HG02610 (cell line): ENCODE data around the gene IGDCC3.

Experiments
- ATAC-seq: cut with Tn5 transposase; IDR thresholded peaks from one replicate; pipeline ENCODE4 v1.9.1; 2021; ENCODE audit warnings: mild to moderate bottlenecking, moderate library complexity; ENCODE audit not compliant: unreplicated experiment

IGDCC3 gene

DNA sequence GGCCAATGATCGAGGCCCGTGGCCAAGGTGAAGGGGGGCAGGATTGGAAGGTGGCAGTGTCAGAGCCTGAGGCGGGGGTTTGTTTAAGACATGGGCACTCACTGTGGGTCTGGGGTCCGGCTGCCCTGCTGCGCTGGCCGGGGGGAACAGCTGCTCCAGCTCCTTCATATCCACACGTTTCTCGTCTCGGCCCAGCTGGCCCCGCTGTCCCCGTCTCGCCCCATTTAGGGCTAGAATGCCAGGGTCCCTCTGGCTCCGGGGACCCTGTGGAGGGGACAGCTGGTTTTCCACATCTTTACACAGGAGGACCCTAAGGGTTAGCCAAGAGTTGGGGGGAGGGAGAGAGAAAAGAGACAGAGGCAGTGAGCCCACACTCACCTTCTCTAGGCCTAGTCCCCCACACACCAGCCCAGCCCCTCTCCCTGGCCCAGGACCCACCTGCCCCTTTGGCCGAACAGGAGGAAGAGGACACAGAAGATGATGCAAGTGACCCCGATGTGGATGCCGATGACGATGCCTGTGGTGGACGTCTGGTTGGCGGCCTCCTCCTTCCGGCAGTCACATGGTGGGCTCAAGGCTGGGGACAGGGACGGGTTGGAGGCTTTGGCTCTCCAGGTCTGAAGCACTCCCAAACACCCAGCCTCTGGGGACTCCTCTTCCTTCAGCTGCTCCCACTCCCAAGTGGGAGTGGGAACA, 48.4 kb downstream of the IGDCC3 start:
- ATAC-seq: no peak

DNA sequence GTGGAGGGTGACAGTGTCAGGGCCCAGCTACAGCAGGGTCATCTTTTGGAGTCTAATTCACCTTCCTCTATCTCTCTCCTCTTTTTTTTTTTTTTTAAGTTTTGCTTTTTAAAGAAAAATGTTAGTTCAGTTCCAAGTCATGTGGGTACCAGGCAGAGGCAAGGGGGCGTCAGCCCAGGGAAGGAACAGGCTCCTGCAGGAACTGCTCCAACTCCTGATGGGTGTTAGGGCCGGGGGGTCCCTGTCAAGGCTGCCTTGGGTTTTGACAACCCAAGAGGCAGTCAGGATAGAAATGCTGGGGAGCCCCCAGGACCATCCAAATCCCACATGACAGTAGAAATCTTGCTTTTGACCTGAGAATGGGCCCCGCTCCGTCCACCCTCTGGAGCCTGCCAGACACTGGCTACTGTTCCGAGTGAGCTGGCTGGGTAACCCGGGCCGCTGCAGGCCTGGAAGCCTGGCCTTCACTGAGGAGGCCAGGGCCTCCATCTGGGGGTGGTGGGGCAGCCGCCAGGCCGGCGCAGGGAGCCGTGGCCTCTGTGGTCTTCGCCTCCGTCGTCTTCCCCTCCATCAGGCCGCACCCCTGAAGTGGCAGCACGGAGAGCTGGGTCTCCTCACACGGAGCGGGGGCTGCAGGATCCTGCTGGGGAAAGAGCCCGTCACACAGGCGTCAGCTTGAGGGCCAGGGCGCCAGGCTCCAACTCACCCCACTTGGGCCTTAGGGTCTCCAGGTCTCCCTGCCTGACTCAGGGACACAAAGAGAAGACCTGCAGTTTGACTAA, 49.1 kb downstream of the IGDCC3 start:
- ATAC-seq: no peak

DNA sequence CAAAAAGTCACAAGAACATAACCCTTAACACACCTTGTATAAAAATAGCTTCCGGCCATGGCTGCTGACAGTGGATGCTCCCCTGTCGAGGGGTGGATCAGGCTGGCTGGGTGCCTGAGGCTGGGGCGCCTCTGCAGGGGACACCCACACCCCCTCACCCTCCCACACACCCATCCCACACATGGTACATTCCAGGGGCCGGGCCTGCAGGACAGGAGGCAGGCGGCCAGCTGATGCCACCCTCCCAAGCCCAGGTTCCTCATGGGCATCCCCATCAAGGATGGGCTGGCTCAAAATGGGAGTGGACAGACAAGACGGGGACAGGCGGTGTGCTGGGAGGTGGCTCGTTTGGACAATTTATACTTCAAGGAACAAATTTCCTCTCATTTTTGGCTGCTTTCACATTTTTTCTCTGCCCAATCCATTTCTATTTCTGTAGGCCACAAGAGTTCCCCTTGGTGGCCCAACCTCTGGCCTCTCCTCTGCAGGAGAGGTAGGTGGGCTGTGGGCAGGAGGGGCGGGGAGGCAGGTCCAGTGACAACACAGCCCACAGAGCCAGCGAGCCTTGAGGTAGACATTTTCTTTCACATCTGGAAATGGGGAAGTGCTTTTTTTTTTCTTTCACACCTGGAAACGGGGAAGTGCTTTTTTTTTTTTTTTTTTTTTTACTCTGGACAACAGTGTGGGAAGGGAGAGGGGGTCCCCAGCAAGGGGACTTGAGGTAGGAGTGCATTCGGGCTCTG, 50.0 kb downstream of the IGDCC3 start:
- ATAC-seq: no peak

GRCh38 chr15:65326818-65327217, 51.0 kb downstream of the IGDCC3 start:
- ATAC-seq: no peak

DNA sequence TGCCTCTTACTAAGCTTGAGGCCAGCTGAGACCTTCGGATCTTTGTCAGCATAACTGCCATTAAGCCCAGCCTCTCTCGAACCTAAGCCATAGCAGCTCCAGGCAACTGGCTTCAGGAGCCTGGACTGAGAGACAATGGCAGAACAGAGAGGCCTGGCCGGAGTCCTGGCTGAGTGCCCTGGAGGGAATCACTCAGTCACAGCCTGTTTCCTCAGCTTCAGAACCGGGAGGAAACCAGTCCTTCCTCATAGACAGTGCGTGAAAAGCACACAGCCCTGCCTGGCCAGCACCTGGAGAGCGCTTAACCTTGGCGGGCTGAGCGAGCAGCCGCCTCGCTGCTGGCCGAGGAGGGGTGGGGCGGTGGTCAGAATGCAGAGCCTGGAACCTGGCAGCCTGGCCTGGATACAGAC, 51.7 kb downstream of the IGDCC3 start:
- no peak for ATAC-seq

- no peak for ATAC-seq
These were observed 54.7 kb downstream of the IGDCC3 start for GRCh38 chr15:65323071-65323511.

- ATAC-seq: no peak
These were observed 58.9 kb downstream of the IGDCC3 start for GRCh38 chr15:65318870-65319356.

DNA sequence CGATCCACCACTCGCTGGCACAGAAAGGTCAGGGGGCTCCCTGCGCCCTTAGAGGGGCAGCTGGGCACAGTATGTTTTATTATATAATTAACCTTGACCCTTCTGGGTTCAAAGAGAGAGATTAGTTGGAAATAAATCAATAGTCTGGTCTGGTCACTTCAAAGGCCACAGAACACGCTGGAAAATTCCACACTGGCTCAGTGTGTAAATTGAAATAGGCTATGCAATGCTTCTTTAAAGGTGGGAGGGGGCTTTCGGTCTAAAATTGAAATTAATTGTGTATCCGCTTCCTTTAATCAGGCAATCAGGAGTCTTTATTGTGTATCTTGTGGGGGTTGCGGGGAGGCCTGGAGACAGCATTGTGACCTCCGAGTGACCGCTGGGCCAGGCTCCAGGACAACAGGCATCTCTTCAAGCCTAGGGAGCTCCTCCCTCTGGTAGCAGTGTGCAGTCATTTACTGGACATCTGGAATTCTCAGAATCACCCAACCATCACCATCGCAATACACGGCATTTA, 65.3 kb downstream of the IGDCC3 start:
- ATAC-seq: no peak

DNA sequence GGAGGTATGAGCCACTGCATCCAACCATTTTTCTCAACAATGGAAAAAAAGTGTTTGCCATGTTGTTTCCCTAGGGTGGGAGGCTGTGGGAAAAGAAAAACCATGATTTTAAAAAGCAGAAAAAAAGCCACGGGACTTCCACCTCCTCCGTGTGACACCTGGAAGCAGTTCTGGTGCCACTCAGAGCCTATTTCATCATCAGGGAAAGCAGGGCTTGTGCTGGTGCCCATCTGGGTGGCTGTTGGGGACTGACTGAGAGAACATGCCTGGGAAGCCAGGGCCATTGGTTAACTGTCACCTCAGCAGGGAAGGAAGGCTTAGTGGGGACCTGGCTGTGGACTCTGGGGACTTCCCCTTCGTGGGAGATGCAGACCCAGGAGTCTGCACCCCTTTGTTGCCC, 66.0 kb downstream of the IGDCC3 start:
- ATAC-seq: no peak

DNA sequence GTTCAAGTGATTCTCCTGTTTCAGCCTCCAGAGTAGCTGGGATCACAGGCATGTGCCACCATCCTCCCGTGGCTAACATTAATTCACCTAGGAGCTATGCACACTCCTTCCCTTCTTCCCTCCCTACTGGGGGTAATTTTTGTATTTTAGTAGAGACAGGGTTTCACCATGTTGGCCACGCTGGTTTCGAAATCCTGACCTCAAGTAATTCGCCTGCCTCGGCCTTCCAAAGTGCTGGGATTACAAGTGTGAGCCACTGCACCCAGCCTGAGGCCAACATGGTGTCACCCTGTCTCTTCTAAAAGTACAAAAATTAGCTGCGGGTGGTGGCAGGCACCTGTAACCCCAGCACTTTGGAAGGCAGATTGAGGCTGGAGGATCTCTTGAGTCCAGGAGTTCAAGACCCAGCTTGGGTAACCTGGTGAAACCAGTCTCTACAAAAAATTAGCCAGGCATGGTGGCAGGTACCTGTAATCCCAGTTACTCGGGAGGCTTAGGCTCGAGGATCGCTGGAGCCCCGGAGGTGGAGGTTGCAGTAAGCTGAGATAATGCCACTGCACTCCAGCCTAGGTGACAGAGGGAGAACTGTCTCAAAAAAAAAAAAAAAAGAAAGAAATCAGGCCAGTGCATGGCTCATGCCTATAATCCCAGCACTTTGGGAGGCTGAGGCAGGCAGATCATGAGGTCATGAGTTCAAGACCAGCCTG, 67.2 kb downstream of the IGDCC3 start:
- ATAC-seq: no peak

- ATAC-seq: no peak
These were observed 67.9 kb downstream of the IGDCC3 start for GRCh38 chr15:65309882-65310418.

- no peak for ATAC-seq
These were observed 69.8 kb downstream of the IGDCC3 start for GRCh38 chr15:65307978-65308377.

GRCh38 chr15:65306551-65306950, 71.3 kb downstream of the IGDCC3 start:
- ATAC-seq: no peak

DNA sequence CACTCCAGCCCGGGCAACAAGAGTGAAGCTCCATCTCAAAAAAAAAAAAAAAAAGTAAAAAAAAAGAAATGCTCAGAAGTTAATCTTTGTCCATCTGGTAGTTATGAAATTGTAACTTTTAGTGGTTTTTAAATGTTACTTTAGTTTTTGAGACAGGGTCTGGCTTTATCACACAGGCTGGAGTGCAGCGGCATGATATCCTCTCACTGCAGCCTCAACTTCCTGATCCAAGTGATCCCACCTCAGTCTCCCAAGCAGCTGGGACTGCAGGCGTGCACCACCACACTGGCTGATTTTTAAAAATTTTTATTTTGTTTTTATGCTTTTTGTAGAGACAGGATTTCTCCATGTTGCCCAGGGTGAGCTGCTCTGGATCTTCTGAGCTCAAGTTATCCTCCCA, 72.0 kb downstream of the IGDCC3 start:
- ATAC-seq: no peak

GRCh38 chr15:65305150-65305758, 72.5 kb downstream of the IGDCC3 start:
- no peak for ATAC-seq

- ATAC-seq: peak; percentile 58
These were observed 73.2 kb downstream of the IGDCC3 start, which contains the start of gene RNU5B-1 for GRCh38 chr15:65304381-65305149. Gene RNU5B-1 (plus strand): TSS chr15:65304677.

DNA sequence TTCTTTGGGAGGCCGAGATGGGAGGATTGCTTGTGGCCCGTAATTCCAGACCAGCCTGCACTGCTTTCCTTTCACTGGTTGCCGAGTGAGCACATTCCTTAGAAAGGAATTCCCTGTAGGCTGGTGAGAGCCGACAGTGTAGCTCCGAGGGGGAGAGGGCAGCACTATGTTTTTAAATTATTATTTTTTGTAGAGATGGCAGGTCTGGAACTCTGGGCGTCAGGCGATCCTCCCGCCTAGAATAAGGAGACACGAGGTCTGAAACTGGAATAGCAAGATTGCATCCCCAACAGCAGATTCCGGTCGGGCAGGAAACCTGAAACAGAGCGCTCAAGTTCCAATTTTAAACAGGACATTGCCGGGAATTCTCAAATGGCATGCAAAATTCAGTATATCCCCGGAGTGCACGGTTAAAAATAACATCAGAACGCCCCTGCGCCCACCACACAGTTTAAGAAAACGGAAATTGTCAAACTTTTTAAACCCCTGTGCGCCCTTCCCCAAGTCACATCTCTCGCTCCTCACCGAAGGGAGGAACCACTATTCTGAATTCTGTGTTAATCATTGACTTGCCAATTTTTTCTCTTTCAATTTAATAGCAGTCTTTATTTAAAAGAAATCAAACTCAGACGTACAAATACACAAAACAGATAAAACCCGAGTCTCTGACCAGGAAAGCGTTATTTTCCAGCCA, 74.0 kb downstream of the IGDCC3 start:
- no peak for ATAC-seq

- no peak for ATAC-seq
These were observed 75.7 kb downstream of the IGDCC3 start for GRCh38 chr15:65302061-65302460.
